A673 (cell line): ENCODE measurements around the gene PDCD1.

Experiments used
- CTCF ChIP-seq: fragments of 300-800, 200-600 bp; sonication (generic); conservative IDR thresholded peaks from 2 replicates; pipeline ENCODE4 v1.5.1; 2017; ENCODE audit warnings: low read depth, mild to moderate bottlenecking, antibody characterized with exemption, low read length, moderate library complexity, mixed read lengths
- EZH2 ChIP-seq: fragments of 200-600 bp; sonication (generic); IDR thresholded peaks from 2 replicates; pipeline ENCODE4 v1.6.1; 2017; ENCODE audit warnings: borderline replicate concordance, low read depth, mild to moderate bottlenecking, mixed read lengths, antibody characterized with exemption, low read length; ENCODE audit not compliant: poor library complexity, severe bottlenecking

- TF ChIP-seq CTCF (no peak), EZH2 (no peak)
Observed at GRCh38 chr2:241870081-241870541, 11.4 kb upstream of the PDCD1 start.
